SKM-1 (cell line): ENCODE measurements around the gene PCDH9.
"Not testable (repeated sequence)": the region's sequence is repeated elsewhere in the genome, so short reads cannot be mapped to it uniquely, and the experiment has no call there.

Experiments
- DNase-seq: peaks from one replicate; lab custom pipeline; 2025; ENCODE audit not compliant: unreplicated experiment; lab: John Stamatoyannopoulos, UW

Gene PCDH9

DNA sequence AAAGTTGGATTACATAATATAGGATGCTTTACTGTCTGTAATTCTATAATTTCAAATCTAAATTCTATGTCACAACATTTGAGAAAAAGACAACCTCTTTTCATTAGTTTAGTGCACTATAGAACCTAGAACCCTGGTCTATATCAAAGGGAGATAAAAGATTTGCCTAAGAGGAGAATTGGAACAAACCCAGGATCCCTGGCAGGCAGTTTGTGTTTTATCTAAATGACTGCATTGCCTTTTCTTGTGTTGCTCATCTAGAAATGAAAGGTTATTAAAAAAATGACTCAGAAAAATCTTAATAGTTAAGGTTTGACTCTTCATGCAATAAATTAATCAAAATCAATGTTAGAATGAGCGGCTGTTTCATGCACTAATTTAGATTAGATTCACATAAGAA lies 96.7 kb downstream of the PCDH9 start:
- DNase-seq, result no peak

DNA sequence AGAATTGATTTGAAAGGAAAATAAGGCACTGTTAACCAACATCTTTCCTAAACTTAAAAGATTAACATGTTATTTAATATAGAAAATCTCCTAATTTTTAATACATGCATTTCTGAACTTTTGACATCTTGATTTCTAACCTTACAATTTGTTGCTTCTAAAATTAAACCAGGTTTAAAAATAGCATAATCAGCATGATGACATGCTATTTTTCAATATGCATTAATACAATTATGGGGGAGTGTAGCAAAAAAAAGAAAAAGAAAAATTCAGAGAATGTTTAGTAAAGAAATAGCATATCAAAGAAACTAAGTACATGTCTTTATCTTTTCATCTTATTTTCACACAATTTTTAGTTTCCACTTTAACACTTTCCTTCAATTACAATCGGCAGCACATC lies 98.7 kb downstream of the PCDH9 start:
- no peak for DNase-seq

DNA sequence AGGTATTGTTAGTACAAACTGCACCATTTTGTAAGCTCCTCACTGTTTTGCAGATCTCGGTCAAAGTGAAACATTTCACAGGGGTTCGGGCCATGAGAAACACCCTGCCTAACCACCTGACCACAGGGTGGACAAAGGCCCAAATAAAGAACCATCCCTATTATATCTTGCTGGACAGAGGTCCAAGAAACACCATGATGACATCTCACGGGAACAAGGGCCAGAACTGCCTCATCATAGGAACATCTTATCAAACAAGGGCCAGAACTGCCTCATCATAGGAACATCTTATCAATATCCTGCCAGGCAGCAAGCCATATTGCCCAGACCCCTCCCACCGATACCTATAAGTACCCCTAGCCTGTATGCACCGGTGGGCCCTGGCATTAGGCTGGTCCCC lies 99.7 kb downstream of the PCDH9 start:
- no peak for DNase-seq

DNA sequence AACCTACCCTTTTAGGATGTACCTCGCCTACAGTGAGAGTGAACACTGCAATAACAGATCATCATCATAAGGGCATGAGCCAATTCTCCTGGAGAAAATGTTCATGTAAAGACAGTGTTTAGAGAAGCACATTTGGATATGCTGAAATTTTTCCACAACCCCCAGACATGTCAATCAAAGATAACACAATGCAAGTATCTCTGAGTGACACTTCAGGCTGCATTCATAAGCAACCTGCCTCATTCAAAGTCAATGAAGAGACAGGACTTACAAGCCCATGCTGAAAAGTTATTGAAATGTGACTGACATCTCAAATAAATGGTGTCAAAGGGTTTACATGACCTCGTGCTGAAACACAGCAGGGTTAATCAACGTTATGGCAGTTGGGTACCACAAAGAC lies 102.0 kb downstream of the PCDH9 start:
- DNase-seq, result no peak

DNA sequence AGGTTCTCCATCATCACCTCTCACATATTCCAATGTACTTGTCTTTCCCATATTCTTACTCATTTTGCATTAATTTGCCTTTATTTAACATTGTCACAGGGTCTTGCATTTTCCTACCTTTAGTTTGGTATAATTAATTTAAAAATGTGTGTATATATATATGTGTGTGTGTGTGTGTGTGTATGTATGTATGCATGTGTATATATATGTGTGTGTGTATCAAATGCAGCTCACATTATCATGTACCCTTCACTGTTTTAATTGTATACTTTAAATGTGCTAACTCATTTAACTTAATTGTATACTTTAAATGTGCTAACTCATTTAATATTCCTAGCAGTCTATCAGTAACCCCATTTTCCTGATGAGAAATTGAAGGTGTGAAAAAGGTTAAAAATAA lies 104.5 kb downstream of the PCDH9 start:
- DNase-seq, result no peak

DNA sequence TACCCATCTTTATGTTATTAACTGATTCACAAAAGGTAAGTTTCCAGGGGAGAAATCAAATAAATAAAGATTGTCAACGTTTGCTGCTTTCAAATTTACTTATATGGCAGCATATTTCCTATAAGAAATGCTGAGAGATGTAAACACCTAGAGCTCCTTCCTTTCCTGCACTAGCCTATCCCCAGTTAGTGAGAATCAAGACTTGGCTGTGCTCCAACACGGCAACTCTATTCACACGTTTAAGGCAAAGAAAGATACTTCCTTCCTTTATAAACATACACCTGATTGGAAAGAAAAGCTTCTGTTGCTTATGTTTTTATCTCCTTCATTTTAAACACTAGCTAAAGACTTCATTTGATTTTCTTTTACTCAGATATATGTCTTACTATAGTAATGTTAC lies 107.0 kb downstream of the PCDH9 start:
- no peak for DNase-seq

DNA sequence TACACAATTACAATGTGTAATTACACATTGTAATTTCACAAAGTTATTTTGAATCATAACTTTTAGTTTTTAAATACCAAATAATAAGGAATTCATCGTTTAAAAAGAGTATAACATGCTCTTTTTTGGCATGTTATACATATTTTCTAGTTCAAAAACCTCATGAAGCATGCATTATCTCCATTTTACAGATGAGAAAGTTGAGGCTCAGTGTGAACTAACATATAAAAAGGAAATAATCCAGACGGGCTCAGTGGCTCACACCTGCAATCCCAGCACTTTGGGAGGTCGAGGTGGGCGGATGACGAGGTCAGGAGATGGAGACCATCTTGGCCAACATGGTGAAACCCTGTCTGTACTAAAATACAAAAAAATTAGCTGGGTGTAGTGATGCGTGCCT lies 107.9 kb downstream of the PCDH9 start:
- DNase-seq, result no peak

DNA sequence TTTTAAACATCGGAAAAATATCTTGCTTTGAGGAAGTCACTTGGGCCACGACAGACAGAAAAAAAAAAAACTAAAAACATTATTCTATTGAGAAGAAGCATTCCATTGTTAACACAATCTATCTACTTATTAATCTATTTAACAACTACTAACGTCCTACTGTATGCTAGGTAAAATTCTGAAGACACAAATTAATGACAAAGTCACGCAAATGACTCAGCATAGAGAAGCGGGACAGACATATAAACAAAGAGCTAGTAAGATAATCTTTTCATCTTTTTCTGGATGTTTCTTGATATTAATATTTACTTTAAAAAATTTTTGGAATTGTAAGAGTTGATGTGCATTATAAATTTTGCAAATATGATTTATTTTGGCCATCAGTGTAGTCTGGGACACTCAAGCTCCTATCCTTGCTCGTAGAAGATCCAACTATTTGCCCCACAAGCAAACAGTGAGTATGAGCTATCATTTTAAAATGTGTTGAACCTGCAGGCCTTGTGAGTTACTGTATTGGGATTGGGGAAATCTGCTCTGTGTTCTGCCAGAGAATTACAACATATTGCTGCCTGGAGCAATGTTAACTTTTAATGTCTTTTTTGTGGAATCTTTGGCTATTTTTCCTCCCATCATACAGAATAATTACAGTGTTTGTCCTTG lies 109.1 kb downstream of the PCDH9 start:
- no peak for DNase-seq

DNA sequence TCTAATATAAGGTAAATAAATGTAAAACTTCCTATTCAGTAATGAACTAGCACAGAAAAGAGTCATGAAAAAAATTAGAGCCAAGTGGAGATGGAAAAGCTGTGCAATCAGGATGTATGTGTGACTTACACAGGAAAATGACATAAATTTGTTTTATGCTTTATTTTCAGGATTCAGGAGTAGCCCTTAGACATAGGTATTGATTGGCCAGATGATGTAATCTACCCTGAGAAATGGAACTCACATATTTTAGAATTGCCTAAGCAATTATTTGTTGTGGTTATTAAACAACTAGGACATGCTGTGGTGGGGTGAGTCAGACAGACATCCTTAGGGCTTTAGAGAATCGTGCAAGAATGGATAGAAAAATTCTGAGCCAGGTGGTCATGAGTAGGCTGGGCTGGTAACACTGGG lies 110.6 kb downstream of the PCDH9 start:
- DNase-seq, result no peak

DNA sequence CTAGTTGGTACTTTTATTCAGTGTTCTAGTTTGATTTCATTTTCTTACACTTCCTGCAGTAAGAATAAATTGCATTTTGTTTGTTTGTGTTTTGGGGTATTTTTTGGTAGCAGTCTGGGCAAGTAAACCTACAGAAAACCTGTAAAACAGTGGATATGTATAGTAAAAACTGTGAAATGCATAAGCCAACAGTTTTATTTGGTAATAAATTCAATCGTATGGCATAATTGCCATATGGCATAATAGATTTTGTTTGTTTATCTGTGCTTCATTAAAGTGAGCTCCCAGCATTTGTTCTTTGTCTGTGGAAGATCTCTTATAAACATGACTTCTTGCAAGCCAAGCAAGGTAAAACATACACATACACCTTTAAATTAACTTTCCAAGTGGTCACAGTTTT lies 111.9 kb downstream of the PCDH9 start:
- no peak for DNase-seq

DNA sequence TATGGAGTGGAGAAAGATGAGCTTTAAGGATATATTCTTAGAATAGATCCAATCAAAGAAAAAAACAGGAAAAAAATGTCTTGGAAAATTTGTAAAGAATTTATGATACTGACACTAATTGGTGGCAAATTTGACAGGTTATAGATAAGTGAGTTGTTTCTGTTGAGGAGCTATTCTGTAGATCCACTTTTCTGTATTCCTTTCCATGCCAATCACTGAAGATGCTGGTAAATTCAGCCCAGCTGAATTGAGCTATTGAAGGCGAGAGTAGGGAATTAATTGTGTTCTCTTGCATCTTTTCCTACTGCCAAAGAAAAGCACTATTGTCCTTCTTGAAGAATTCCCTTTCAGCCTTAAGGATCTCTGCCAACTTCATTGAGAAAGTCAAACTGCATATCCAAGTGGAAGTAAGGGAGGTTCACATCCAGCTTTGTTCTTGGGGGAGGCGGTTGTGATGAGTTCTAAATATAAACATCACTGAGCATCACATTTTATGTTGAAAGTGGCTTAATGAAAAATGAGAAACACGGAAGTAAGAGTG lies 113.1 kb downstream of the PCDH9 start:
- DNase-seq, result no peak

DNA sequence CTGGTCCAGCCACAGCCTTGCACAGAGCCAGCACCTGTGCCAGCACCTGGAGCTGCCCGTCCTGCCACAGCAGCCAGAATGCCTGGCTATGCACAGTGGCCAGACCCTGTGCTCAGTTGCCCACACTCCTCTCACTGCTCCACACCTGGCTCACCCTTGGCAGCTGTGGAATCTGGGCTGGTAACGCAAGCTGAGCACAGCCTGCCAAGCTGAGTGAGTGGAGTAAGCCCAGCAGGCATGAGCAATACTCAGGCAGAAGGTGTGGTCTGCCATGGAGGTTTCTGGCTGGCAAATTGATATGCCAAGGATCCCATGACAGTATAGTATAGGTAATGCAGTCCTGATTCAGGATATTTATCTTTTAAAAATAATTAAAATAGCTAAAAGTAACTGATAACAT lies 122.2 kb downstream of the PCDH9 start:
- DNase-seq, result no peak

DNA sequence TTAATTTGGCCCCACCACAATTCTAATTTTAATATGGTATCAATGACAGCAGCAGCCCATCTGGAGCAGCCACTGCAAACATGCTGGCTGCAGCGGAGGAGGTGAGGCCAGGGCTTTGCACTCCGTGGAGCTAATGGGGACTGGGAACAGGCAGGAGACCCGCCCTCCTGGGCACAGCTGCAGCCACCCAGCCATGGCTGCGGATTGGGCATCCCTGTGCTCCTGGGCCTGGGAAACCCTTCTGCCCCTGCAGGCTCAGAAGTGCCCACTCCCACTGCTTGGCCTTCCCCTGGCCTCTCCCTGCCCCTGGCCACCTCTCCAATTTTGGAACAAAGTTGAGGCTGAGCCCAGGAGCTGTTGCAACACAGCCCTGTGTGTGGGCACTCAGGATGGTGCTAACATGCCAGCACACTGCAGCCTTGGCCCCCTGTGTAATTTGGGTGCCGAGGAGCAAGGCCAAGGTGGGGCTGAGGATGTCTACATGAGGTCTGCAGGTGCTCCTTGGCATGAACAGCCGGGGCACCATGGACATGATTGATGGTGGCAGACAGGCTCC lies 123.6 kb downstream of the PCDH9 start:
- DNase-seq, result no peak

DNA sequence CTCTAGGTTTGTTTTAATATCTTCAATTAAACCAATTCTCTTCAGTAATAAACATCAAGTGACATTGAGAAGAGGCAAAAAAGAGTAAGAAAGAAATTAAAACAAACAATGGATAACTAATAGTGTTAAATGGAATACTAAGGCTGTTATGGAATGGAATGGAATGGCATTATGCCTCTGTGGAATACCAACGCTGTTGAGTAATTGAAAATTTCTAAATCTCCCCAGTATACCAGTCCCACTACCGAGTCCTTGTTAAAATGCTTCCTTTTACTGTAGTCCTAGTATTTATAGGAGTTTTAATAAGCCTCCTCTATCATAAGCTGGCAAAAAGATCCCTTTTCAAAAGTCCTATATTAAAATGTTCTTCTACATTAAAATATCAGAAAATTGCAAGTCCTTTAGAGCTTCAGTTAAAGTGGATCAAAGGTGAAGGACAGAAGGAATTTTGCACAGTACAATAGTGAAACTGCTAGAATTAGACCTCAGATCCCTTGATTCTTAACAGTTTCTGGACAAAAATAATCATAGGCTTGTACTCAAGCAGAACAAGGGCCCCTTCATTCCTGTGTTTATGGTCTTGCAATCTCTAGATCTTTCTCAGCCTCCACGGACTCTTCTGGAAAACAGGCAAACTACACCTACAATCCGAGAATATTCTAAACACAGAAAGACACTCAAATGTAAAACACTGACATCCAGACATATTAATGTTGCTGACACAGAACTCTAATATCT lies 128.2 kb downstream of the PCDH9 start:
- DNase-seq, result no peak

DNA sequence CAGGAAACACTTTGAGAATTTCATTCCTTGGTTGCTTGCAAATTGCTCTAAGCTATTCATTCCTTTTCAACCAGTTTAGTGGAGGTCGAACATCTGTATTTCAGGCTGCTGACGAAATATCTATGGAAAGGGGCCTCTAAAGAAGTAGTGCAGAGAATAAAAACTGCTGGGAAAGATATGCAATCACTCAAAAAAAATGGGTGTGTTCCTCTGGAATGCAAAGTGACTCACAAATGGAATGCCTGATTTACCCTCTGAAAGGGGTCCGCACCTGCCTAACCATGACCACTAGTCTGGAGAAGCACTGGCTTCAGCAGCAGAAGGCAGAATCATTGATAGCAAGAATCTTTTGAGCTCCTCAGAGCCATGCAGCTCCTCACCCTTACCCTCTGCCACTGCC lies 129.4 kb downstream of the PCDH9 start:
- no peak for DNase-seq

DNA sequence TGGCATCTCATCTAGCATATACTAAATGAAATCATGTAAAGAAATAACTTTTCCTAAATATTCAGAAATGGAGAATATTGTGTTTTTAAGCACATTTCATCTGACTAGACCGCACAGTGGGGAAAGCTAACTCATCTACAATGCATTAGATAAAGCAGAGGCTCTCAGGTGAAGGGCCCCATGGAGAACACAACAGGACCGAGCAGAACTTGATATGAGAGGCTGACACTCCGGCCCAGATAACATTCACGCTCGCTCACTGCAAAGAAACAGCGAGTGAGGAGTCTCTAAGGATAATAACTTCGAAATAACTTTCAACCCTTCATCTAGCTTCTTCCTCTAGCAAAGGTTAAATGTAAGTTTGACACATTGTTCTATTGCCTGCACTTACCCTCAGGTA lies 130.6 kb downstream of the PCDH9 start:
- no peak for DNase-seq

DNA sequence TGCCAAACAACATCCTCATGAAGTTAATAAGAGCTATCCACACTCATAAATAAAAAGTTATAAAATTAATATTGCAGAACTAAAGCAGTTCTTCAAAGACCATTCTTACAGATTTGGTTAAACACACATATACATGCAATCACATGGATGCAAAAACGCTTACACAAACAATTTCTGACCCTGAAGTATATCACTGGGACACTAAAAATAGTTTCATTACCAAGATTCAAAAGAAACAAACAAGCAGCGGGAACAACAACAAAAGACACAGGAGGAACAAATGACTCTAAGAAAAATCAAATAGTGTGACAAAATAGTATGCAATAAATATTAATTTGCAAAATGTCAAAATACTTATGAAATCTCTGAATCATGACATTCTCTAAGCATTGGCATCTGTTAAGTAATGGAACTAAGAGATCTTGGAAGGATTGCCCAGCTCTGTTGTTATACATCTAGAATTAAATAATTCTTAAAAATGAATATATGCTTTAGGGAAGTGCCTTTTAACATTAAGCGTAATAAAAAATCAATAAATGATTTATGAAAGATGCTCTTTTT lies 132.2 kb downstream of the PCDH9 start:
- no peak for DNase-seq

DNA sequence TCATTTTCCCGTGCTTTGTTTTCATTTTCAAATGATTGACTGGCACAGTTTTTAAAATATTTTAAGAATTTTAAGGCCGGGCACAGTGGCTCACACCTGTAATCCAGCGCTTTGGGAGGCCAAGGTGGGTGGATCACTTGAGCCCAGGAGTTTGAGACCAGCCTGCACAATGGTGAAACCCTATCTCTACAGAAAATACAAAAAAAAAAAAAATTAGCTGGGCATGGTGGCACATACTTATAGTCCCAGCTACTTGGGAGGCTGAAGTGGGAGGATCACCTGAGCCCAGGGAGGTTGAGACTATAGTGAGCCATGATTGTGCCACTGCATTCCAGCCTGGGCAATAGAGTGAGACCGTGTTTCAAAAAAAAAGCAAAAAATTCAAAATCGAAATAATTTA lies 133.2 kb downstream of the PCDH9 start:
- not testable (repeated sequence) for DNase-seq

DNA sequence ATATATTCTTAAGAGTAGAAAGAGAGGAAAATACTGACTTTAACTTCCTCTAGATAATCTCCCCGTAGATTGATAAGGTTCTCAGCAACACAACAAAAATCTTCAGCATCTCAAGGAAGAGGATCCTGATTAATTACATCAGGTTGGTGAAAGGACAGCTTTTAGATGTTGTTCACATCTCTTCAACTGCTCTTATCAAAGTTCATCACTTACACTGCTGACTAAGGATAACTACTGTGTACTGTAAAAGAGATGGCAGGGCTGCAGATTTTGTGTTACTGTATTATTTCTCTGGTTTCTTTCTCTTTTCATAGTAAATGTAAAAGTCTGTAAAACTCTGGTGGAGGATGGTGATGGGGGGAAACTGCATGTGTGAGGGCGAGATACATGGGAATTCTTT lies 133.7 kb downstream of the PCDH9 start:
- DNase-seq, result no peak

DNA sequence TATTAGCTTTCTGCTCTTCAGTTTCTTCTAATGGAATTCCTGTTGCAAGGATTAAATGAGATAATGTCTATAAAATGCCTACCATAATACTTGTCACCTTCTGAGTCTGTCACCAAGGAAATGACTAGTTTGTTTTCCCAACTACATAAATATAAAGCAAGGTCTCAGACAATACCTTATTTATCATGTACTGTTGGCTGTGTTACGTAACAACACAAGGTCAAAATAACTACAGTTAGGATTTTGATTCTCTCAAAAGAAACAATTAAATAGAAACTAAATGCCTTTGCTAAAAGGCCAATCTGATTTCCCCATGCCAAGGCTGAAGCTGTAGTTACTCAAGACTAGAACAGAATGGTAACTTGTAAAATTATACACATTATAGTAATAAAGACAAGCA lies 134.5 kb downstream of the PCDH9 start:
- no peak for DNase-seq

DNA sequence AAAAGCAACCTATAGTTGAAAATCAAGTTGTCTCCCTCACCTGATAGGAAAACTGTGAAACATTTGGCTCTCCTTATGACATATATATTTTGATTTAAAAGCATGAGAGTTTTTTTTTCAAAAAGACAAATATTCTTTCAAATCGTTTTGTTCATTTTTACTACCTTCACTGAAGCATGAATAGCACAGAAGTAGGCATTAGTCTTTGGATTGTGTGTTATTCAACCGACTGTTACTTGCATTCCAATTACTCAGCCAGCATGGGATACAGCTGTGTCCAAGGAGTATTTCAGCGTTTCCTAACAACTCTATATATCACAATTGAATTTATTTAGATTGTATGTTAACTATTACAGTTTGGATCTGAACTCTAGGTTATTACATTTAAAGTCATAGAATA lies 135.2 kb downstream of the PCDH9 start:
- no peak for DNase-seq

DNA sequence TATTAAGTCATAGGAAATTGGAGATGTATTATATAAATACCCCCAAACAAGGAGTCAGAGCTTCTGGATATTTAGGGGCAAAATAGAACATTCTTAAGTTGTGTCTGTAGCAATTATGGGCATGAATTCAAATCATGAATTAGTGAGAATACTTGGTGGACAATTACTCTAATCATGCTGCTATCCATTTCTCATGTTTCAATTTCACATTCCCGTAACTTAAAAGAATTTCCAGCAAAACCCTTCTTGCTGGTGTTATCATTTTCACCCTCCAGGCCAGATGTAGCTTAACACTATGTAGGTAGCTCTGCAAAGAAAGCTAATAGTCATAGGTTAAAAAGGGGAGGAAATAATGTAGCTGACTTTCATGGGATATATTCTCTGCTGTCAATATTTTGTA lies 136.1 kb downstream of the PCDH9 start:
- DNase-seq, result no peak
